ENCODE data around the gene HCN4.
A peak's percentile ranks its signal among the peaks of the same experiment; 100 is the strongest.

The HCN4 gene

GRCh38 chr15:73296609-73297353 is 72.0 kb downstream of the HCN4 start:
- no peak for DNase-seq (ENCODE audit: low read depth)
- no peak for TF ChIP-seq CTCF (conservative IDR thresholded peaks at IDR 0.05; ENCODE audit: low read length)
- H3K4me3 ChIP-seq (ENCODE audit: low read length) = no peak overlapping the region

- no peak for TF ChIP-seq CTCF (conservative IDR thresholded peaks at IDR 0.05; ENCODE audit: low read length)
- H3K4me3 ChIP-seq (ENCODE audit: low read length) = no peak overlapping the region
- DNase-seq (ENCODE audit: low read depth) = peak; percentile 21
Observed at GRCh38 chr15:73295630-73296286, 73.0 kb downstream of the HCN4 start.

GRCh38 chr15:73293773-73294172 is 75.0 kb downstream of the HCN4 start:
- no peak for DNase-seq (ENCODE audit: low read depth)
- TF ChIP-seq CTCF (conservative IDR thresholded peaks at IDR 0.05; ENCODE audit: low read length) = no peak
- no peak overlapping the region for H3K4me3 ChIP-seq (ENCODE audit: low read length)

GRCh38 chr15:73291441-73291840 is 77.3 kb downstream of the HCN4 start:
- TF ChIP-seq CTCF (conservative IDR thresholded peaks at IDR 0.05; ENCODE audit: low read length) = no peak
- DNase-seq (ENCODE audit: low read depth) = no peak
- H3K4me3 ChIP-seq (ENCODE audit: low read length) = no peak overlapping the region

- no peak for DNase-seq (ENCODE audit: low read depth)
- TF ChIP-seq CTCF (conservative IDR thresholded peaks at IDR 0.05; ENCODE audit: low read length) = no peak
- no peak overlapping the region for H3K4me3 ChIP-seq (ENCODE audit: low read length)
Observed at GRCh38 chr15:73287019-73287418, 81.7 kb downstream of the HCN4 start.

GRCh38 chr15:73286311-73286710 is 82.4 kb downstream of the HCN4 start:
- DNase-seq (ENCODE audit: low read depth) = peak; percentile 40
- TF ChIP-seq CTCF (conservative IDR thresholded peaks at IDR 0.05; ENCODE audit: low read length) = no peak
- no peak overlapping the region for H3K4me3 ChIP-seq (ENCODE audit: low read length)

Measured in AG10803 (cell line).